ENCODE measurements around the gene FPR3.
"Not testable (repeated sequence)": the region's sequence is repeated elsewhere in the genome, so short reads cannot be mapped to it uniquely, and the experiment has no call there.

The FPR3 gene, protein sequence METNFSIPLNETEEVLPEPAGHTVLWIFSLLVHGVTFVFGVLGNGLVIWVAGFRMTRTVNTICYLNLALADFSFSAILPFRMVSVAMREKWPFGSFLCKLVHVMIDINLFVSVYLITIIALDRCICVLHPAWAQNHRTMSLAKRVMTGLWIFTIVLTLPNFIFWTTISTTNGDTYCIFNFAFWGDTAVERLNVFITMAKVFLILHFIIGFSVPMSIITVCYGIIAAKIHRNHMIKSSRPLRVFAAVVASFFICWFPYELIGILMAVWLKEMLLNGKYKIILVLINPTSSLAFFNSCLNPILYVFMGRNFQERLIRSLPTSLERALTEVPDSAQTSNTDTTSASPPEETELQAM

GRCh38 chr19:51794885-51795490 is at the start of gene FPR3:
Gene FPR3, plus strand, starts transcription at chr19:51795157. Its CDS starts 28,592 bp downstream, at chr19:51823749.
- no peak for DNase-seq (ENCODE audit: low read depth)

DNA sequence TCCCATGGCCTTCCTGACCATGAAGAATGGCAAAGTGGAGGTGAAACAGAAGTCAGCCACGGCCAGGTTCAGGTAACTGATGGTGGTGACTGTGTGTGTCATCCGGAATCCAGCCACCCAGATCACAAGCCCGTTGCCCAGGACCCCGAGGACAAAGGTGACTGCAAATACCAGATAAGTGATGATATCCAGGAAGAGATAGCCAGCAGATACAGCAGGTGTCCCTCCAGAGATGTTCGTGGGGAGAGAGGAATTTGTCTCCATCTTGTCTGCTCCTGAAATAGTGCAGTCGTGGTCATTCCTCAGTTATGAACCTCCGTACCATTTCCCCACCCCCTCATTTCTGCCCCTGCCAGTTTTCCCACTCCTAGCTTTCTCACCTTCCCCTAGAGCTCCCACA is 48.2 kb upstream of the FPR3 start:
- no peak for DNase-seq (ENCODE audit: low read depth)

DNA sequence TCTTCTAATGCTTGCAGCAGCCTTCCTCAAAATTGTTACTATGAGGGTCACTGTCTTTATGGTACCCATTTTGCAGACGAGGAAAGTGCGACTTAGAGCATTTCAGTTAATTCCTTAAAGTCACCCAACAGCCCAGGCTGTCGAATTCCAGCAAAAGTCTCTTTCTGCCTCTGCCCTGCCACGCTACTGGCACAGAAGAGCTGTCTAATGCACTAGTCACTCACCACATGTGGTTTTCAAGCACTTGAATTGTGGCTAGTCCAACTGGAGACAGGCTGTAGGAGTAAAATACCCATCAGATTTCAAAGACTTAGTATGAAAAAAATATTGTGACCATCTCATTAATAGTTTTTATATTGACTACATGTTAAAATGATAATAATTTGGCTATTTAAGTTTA is 45.0 kb upstream of the FPR3 start:
- DNase-seq (ENCODE audit: low read depth) = no peak

DNA sequence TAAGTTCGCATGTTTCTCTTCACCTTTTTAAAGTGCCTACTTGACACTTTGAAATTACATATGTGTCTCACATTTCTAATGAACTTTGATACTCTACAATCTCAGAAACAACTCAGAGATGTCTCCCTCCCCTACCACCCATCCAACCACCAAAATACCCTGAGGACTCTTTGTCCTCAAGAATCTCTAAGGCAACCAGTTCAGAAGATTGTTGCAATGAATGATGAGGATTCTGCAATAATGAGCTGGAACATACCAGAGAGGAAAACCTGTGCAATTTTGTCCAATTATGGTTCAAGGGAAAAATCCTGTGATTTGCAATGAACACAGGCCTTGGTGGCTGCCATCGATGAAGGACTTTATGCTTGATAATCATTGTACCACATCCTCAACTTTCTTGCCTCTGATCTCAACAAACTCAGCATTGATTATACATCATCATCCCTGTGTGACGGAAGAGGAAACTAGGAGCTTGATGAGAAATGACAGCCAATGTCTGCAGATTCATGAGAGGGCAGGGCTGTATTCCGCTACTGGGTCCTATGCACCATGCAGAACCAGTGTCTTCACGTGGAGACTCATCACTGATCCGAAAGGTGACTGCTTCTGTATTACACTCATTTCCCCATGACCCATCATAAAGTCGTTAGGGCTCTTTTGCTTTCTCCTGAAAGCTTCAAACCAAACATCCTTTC is 44.4 kb upstream of the FPR3 start:
- no peak for DNase-seq (ENCODE audit: low read depth)

DNA sequence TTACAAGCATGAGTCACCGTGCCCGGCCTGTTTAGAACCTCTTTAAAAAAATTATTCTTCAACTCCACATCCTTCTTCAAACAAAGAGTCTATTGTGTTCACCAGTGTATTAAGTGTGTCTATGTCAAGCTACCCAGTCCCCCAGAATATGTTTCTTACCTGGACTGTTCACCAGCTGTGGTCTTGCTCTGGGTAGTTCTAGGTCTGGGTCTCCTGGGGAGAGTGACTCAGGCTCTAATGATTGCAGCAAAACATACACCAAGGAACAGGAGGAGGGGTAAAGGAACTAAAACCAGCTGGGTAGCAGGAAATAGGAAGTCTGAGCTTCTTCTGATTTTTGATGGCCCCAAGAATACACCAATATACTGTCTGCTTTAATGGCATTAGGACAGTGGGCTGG is 43.3 kb upstream of the FPR3 start, which contains the start of gene FPR1:
Gene FPR1, minus strand, starts transcription at position 224 of the 400 bp plus-strand sequence. CDS start 4,884 bp downstream, outside the sequence.
- DNase-seq (ENCODE audit: low read depth) = no peak

GRCh38 chr19:51754109-51754508 is 40.8 kb upstream of the FPR3 start:
- no peak for DNase-seq (ENCODE audit: low read depth)

- no peak for DNase-seq (ENCODE audit: low read depth)
Measured at GRCh38 chr19:51754770-51755169, 40.2 kb upstream of the FPR3 start.

- no peak for DNase-seq (ENCODE audit: low read depth)
Measured at GRCh38 chr19:51755571-51755970, 39.4 kb upstream of the FPR3 start.

DNA sequence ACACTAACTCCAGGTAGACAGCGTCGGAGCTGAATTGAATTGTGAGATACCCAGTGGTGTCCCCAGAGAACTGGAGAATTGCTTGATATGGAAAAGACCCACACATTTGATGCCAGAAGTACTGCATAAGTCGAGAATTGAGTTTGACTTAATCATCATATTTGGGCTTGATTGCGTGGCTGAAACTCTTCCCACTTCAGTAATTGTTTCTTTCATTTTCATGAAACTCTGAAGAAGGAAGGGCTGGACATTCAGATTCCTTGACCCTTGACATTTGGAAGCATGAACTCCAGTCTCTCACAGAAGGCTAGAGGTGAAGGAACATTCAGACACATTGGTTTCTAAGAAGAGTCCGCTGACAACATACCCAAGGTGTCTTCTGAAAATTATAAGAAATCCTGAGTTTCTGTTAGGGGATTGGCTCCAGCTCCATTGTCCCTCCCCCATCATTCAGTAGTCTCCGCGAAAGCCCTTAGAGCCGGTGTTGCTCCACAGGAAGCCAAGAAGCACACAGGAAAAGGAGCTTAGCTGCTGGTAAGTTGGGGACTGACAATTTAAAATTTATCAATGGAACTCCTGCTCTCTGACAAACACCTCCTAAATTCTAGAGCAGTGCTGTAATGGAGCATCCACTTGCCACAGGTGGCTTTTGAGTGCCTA is 34.1 kb upstream of the FPR3 start, which contains the start of gene FPR2:
Gene FPR2, plus strand, starts transcription at position 484 of the 660 bp plus-strand sequence. CDS start 7,479 bp downstream, outside the sequence.
- DNase-seq (ENCODE audit: low read depth) = no peak

GRCh38 chr19:51761696-51762095 is 33.3 kb upstream of the FPR3 start:
- no peak for DNase-seq (ENCODE audit: low read depth)

GRCh38 chr19:51765086-51765485 is 29.9 kb upstream of the FPR3 start:
- no peak for DNase-seq (ENCODE audit: low read depth)

- DNase-seq (ENCODE audit: low read depth) = no peak
Measured at GRCh38 chr19:51766461-51766860, 28.5 kb upstream of the FPR3 start.

DNA sequence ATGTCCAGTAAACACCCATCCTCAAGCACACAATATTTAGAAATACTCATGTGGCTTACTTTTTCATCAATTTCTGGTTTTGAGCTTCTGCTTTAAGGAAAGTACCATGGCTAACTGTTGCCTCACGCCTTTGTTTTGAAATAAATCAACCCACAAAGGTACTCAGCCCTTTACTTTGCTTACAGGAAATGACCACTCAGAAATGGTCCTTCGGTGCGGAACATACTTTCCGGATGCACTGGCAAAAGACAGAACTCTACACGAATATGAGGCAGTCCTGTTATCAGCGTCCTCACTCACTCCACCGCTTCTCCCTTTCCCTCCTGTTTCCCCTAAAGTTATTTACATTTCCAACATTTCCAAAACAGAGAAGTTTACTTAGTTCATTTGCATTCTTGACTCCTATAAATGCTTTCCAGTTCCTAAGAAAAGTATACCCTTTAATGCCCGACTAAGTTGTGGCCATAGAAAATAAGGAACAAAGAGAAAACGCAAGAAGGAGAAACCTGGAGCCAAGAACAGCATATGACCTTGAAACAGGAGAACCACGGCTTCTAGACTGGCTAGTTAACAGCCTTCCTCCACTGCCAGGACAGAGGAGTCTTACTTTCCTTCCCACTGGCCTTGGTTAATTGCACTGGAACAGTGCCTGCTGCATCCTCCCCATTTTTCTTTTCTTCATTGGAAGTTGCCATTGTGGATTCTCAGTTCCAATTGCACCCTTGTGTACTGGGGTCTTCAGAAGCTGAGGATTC is 23.4 kb upstream of the FPR3 start:
- no peak for DNase-seq (ENCODE audit: low read depth)

DNA sequence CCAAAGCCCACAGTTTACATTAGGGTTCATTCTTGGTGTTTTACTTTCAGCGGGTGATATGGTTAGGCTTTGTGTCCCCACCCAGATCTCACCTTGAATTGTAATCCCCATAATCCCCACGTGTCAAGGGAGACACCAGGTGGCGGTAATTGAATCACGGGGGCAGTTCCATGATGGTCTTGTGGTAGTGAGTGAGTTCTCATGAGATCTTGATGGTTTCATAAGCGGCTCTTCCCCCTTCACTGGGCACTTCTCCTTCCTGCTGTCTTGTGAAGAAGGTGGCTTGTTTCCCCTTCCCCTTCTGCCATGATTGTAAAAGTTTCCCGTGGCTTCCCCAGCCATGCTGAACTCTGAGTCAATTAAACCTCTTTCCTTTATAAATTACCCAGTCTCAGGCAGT is 22.0 kb upstream of the FPR3 start:
- no peak for DNase-seq (ENCODE audit: low read depth)

GRCh38 chr19:51776561-51776960 is 18.4 kb upstream of the FPR3 start:
- not testable (repeated sequence) for DNase-seq (ENCODE audit: low read depth)

- no peak for DNase-seq (ENCODE audit: low read depth)
Measured at GRCh38 chr19:51777570-51778462, 17.1 kb upstream of the FPR3 start.

DNA sequence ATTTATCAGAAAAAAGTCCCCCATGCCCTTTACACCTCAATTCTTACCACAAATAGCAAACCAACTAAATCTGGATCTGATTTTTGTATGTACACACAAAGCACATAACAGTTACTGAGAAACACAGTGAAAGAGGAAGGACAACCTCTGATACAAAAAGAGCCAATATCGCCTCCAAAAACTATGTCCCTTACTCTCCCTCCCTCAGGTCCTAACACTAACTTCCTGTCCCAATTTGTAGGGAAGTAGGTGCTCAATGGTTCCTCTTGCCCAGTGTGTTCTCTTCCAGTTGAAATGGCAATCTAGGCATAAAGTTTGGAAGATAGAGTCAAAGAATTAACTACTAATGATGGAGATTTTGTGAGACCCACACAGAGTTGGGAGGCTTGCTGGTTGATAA is 15.8 kb upstream of the FPR3 start:
- DNase-seq (ENCODE audit: low read depth) = no peak

DNA sequence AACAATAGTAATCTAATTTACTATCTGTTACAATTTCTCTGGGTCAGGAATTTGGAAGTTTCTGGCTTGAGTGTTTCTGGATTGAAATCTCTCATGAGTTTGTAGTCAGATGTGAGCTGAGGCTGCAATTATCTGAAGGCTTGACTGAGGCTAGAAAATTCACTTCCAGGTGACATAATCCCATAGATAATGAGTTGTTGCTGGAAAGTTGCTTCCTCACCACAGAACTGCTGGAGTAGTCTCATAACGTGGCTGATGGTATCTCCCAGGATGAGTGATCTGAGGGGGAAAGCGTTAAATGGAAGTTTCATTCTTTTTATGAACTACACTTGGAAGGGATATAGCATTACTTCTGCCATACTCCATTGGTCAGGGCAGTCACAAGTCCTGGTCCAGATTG is 15.3 kb upstream of the FPR3 start:
- DNase-seq (ENCODE audit: low read depth) = no peak

DNA sequence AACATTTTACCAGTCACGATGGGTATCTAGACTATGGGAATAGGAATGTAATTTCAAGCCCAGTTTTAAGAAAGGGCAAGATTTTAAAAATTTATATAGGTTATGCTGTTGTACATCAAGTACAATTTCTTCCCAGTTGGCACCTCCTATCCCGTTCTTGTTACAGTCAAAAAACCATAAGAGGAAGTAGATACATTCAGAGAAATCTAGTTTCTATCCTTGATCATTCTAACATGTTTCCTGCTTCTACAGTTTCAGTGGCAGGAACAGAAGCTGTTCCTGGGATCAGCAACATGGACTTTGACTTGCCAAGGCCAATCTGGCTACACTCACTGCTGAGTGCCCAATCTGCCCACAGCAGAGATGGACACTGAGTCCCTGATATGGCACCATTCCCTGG is 14.7 kb upstream of the FPR3 start:
- DNase-seq (ENCODE audit: low read depth) = no peak

GRCh38 chr19:51781999-51782398 is 13.0 kb upstream of the FPR3 start:
- no peak for DNase-seq (ENCODE audit: low read depth)

DNA sequence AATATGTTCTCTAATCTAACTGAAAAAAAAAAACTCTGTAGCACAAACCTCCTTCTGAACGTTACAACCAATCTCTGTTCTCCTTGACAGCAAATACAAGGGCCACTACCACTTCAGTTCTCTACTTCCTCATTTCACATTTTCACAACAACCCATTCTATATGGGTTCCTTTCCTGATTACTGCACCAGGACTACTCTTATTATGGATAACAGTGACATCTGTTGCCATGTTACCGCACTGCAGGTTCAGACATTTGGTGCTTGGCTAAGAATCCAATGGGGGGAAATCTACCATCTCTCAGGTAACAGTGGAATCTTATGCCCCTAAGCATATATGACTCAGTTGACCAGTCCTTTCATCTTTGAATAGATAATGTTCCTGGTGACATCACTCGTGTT is 11.6 kb upstream of the FPR3 start:
- DNase-seq (ENCODE audit: low read depth) = no peak

All from GM04503 (cell line).